HG03135 (cell line): ENCODE data around the gene DNM3.

Source experiments
- ATAC-seq: cut with Tn5 transposase; IDR thresholded peaks from one replicate; pipeline ENCODE4 v1.9.1; 2021; ENCODE audit warnings: mild to moderate bottlenecking, moderate library complexity; ENCODE audit not compliant: unreplicated experiment

Gene DNM3

GRCh38 chr1:172165403-172165802, 324.1 kb downstream of the DNM3 start:
- no peak for ATAC-seq

GRCh38 chr1:172167796-172168596, 326.7 kb downstream of the DNM3 start:
- ATAC-seq = no peak

GRCh38 chr1:172168597-172168872, 327.2 kb downstream of the DNM3 start:
- ATAC-seq = no peak

- ATAC-seq = no peak
Measured at GRCh38 chr1:172169836-172170235, 328.5 kb downstream of the DNM3 start.

GRCh38 chr1:172172352-172172831, 331.1 kb downstream of the DNM3 start:
- ATAC-seq = no peak

- no peak for ATAC-seq
Measured at GRCh38 chr1:172176206-172176605, 334.9 kb downstream of the DNM3 start.

GRCh38 chr1:172177849-172178248, 336.6 kb downstream of the DNM3 start:
- no peak for ATAC-seq

- ATAC-seq = no peak
Measured at GRCh38 chr1:172178886-172179285, 337.6 kb downstream of the DNM3 start.

- no peak for ATAC-seq
Measured at GRCh38 chr1:172179918-172180317, 338.6 kb downstream of the DNM3 start.

- peak; percentile 58 for ATAC-seq
Measured at GRCh38 chr1:172180501-172181285, 339.4 kb downstream of the DNM3 start.

- ATAC-seq = no peak
Measured at GRCh38 chr1:172184506-172185191, 343.4 kb downstream of the DNM3 start.

- peak; percentile 62 for ATAC-seq
Measured at GRCh38 chr1:172185211-172185610, 343.9 kb downstream of the DNM3 start.

GRCh38 chr1:172185996-172186395, 344.7 kb downstream of the DNM3 start:
- ATAC-seq = no peak

- no peak for ATAC-seq
Measured at GRCh38 chr1:172201572-172201971, 360.3 kb downstream of the DNM3 start.

GRCh38 chr1:172203135-172203823, 362.0 kb downstream of the DNM3 start:
- no peak for ATAC-seq

GRCh38 chr1:172203902-172204301, 362.6 kb downstream of the DNM3 start:
- ATAC-seq = no peak

GRCh38 chr1:172206256-172206655, 365.0 kb downstream of the DNM3 start:
- ATAC-seq = no peak

GRCh38 chr1:172208635-172209034, 367.3 kb downstream of the DNM3 start:
- ATAC-seq = no peak

GRCh38 chr1:172211221-172211620, 369.9 kb downstream of the DNM3 start:
- ATAC-seq = no peak

GRCh38 chr1:172212124-172212523, 370.8 kb downstream of the DNM3 start:
- no peak for ATAC-seq

- ATAC-seq = no peak
Measured at GRCh38 chr1:172215006-172215405, 373.7 kb downstream of the DNM3 start.
